Suppressor macrophage treated with lipopolysaccharide for 1 hour (primary cell): ENCODE results near the gene NUB1.

Experiments used
- DNase-seq, 3 donors: peaks; one replicate each; pipeline ENCODE4 v3.0.0-alpha.2; 2020 to 2022

The NUB1 gene

GRCh38 chr7:151426904-151427704, 85.5 kb downstream of the NUB1 start:
- DNase-seq = no peak

DNA sequence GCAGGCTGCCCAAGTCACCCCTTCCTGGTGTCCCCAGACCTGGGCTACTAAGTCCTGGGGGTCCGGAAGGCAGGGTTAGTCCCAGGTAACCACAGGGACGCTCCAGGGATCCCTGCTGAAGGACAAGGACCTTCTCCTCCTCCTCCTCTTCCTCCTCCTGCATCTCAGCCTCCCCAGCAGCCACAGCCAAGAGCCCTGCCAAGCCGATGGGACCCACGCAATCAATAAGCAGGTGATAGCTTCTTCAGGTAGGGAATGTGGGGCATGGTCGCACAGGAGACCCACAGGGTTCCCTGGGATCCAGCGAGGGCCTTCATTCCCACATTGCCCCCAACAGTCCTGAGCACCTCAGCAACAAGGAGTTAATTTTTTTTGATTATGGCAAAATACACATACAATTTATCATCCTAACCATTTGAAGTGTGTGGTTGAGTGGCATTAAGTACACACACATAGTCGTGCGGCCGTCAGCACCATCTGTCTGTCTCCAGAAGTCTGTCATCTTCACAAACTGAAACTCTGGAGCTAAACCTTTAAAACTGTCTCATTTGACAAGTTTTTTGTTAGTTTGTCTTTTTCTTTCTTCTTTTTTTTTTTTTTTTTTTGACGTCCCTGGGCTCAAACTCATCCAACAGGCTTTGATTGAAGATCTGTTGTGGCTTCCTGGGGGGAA, 86.2 kb downstream of the NUB1 start:
- DNase-seq = no peak
